Stimulated activated CD4-positive, alpha-beta T cell treated with anti-CD3 and anti-CD28 coated beads, Interleukin-1b, Interleukin-23, amount 100 ng/mL, for 48 hours (primary cell): ENCODE results near the gene MMP24.
A peak's percentile ranks its signal among the peaks of the same experiment; 100 is the strongest.

Experiments used
- DNase-seq: peaks from one replicate; pipeline ENCODE4 v3.0.0-alpha.2; 2020

The MMP24 gene

DNA sequence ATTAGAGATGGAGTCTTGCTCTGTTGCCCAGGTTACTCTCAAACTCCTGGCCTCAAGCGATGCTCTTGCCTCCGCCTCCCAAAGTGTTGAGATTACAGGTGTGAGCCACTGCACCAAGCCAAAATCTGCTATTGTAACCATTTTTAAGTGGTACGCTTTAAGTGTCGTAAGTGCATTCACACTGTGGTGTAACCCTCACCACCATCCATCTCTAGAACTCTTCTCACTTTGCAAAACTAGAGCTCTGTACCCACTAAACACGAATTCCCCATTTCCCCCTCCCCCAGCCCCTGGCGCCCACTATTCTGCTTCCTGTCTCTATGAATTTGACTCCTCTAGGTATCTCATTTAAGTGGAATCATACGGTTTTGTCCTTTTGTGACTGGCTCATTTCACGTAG lies 68.6 kb downstream of the MMP24 start:
- no peak for DNase-seq

DNA sequence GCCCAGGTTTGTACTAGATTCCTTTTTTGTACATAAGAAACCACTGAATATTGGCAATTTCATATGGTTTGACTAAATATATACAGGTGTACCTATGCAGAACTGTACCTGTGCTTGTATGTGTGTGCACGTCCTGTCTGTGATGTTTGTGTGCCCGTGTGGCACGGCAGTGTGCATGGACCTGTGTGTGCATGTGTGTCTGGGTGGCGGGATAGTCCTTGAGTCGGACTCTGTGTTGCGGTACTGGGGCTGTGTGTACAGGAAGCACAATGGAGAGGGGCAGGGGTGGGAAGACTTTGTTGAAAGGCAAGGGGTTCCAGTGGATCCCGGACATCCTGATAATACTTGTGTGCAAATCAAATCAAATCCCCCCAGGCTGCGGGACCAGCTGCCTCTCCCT lies 69.2 kb downstream of the MMP24 start:
- DNase-seq = no peak

DNA sequence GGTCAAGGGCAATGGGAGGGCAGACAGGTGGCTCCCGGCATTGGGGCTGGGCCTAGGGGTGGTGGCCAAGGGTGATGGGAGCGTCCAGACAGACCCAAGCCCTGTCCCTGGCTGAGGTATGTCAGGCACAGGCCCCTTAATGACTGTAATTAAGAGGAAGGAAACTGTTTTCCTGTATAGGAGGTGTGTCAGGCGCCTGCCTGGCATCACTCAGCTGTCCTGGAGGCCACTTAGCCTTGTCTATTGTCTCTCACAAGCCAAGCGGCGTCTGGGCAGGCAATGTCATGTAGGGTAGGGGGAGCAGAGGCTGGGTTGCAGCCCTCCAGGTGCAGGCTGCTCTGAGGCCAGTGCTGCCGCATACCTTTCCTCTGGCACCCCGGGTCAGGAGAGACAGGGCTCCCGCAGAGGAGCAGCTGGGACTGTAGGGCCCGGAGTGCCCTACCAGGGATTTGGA lies 69.6 kb downstream of the MMP24 start:
- no peak for DNase-seq

DNA sequence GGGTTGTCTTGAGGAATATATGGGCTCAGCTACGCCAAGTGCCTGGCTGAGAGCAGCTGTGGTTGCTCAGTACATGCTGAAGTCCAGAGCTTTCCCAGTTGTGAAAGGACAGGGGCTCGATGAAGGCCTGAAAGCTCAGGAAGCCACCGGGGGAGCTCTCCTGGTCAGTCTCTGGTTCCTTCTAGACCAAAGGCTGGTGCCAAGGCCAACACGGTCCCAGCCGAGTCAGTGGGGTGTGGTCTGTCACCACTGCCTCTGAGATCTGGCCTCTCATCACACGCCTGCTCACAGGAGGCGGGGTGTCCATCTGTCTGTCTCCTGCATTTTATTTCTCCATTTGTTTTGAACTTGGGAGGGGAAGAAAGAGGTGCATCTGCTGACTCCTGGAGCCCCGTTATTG lies 70.7 kb downstream of the MMP24 start:
- DNase-seq = no peak

DNA sequence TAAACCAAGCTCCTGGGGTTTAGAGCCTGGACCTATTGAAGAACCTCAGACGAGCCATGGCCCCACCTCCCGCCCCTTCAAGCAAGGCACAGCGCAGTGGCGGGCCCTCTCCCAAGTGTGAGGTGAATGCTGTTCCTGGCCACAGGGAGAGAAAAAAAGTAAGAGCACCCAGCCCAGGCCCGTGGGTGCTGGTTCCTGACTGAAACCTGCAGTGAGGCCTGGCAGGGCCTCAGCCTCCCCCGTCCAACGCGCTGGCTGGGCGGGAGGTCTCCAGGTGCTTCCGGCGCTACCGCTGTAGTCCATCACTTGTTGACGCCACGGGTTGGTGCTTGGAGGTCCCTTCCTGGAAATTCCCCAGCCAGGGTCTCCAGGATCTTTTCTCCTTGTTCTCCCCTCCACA lies 71.2 kb downstream of the MMP24 start:
- DNase-seq = no peak

DNA sequence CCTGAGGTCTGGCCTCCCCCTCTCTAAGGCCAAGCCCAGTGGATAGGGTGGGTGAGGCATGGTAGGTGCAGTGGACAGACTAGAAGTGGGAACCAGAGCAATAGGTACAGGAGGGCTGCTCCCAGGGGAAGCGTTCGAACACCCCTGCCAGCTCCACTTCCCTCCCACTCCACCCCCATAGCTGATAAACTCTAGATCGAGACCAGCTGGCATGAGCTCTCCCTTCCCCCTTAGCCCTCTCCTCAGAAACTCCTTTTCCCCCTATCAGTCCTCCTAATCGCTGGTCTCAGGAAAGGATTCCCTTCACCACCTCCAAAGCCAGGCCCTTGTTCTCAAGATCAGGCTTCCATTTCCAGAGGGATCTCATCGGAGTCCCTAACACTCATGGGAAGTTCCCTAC lies 71.8 kb downstream of the MMP24 start:
- DNase-seq = no peak

DNA sequence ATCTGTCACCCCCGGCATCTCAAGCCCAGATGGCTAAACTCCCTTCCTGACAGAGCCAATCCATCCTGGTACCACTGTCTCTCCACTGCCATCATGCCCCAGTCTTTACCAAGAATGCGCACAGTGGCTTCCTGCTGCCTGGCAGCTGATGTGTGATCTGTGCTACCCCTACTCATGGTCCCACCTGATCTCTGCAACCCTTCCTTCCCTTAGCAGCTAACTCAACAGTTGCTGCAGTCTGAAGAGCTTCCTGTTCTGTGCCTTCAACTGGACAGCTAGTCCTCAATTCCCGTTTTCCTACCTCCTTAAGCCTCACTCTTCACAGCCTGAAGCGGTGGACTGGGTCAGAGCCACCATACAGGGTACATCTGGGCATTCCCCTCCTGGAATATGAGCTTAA lies 73.3 kb downstream of the MMP24 start:
- no peak for DNase-seq

DNA sequence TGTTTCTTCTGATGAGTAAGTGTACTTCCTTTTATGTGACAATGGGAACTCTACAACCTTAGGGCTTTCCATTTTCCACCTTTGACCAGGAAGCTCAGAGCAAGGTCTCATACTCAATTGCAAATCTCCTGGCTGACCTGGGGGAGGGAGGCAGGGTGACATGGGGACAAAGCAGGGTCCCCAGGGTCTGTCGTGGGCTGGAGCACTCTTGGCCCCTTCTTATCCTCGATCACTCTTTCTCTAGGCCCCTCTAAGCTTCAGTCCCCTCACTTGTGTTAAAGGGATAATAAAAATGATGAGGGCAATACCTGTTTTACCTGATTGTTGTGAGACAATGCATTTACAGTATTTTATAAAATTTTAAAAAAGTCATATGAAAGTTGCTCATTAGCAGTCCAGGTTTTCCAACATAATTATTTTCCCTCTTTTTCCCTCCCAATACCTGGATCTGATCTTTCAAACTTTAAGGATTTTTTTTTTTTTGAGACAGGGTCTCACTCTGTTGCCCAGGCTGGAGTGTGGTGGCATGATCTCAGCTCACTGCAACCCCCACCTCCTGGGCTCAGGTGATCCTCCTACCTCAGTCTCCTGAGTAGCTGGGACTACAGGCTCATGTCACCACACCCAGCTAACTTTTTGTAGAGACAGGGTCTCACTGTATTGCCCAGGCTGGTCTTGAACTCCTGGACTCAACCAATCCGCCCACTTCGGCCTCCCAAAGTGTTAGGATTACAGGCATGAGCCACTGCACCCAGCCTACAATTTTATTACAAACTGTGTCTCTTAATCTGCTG lies 74.2 kb downstream of the MMP24 start:
- no peak for DNase-seq

DNA sequence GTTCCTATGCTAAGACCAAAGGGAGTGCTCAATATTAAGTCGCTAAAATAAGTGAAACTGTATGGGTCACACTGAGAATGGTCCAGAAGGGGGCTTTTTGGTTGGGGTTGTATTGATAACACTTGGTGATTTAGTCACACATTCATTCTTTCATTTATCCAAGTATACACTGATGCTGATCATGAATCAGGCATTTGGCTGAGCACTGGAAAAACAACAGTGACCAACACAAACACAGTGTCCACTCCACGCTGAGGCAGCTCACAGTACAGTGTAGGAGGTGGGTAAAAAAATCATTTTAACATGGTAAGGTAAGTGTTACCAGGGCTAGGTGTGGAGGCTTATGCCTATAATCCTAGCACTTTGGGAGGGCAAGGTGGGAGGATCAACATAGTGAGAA lies 74.9 kb downstream of the MMP24 start:
- no peak for DNase-seq

DNA sequence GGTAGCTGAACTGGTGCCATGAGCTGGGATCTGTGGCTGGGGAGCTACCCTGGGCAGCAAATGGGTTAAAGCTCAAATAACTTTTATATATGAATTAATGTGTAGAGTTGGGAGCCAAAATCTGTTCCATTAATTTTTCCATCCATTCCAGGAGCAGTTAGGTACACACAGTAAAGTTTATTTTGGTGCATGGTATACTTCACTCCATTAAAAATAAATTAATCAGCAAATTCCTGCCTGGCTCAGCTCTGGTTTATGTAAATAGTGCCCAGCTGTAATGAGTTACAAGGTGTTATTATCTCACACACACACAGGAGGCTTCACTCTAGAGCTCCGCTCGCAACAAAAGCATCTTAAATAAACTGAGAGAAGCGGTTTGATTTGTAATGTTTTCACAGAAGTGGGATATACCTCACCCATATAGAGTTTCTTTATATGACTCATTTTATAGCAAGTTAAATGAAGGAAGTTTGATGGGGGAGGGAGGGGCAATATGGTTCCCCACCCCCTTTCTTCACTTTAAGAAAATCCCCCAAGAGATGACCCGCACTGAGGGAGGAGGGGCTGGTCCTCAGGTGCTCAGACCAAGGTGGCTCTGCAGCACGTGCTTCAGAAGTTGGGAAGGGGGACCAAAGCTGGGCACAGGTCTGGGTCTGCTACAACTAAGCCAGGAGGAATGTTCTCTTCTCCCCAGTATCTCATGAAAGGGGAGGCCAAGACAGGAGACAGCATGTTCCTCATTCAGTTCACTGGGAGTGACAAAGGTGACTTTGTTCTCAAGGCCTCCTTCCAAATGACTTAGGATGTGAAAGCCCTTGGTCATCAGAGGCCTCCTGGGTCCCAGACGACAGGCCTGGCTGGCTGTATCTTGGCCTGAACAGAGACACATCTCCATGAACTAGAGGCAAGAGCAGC lies 76.2 kb downstream of the MMP24 start:
- DNase-seq = no peak

DNA sequence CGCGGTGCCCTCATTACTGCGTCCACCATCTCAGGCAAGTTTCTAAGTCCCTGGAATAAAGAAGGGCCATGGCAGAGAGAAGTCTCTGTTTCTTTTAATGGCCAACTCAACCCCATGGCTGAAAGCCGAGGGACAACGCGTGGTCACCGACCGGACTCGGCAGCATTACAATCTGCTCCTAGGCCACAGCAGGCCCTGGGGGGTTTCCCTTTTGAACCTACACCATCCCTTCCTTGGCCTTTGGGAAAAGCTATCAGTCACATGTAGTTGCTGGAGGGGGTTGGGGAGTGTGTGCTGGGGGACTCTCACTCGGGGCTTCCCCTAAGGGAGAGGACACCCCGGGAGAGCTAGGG lies 76.9 kb downstream of the MMP24 start:
- no peak for DNase-seq

DNA sequence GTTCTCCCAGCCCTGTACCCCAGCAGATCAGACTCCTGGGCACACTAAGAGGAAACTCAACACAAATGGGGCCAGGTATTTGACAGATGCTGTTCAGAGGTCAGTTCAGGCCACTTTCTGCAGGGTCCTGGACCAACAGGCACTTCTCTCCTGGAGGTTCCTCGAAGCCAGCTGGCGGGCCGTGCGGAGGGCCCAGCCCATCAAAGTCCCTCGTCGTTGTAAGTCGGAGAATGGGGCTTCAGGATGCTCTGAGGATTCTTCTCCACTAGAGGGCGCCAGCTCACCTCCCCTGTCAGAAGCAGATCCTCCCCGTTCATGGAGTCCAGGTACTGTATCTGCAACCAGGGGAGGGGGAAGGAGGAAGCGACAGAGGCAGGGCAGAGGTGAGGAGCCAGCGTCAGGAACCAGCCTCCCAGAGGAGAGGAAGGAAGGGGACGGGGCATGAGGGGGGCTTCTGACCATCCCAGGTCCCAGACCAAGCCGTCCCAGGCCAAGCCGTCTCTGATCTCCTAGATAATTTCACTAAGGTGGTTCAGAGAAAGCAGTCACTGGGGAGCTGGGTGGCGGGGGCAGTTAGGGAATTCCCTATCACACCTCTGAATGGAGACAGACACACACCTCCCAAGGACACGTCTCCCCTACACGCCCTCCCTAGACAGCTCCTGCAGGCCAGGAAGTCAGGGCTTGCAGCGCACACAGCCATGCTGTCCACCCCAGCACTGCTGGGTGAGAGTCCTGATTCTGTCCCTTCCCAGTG lies 77.4 kb downstream of the MMP24 start:
- DNase-seq = peak; percentile 88

DNA sequence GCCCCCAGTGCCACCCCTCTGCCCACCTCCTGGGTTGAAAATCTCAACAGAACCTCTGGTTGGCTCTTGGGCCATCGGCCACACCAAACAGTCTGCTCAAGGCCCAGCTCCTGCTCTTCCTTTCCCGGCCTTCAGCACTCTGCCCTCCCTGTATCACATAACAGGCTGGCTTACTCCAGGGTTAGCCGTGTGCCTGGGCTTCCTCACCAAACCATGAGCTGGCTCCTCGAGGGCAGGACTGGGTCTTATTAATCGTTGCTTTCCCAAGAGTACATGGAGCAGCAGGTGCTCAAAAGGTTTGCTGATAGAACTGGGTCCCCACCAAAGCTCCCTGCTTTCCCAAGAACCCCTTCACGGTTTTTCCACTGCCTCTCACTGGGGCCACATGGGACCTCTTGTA lies 78.5 kb downstream of the MMP24 start:
- DNase-seq = no peak

DNA sequence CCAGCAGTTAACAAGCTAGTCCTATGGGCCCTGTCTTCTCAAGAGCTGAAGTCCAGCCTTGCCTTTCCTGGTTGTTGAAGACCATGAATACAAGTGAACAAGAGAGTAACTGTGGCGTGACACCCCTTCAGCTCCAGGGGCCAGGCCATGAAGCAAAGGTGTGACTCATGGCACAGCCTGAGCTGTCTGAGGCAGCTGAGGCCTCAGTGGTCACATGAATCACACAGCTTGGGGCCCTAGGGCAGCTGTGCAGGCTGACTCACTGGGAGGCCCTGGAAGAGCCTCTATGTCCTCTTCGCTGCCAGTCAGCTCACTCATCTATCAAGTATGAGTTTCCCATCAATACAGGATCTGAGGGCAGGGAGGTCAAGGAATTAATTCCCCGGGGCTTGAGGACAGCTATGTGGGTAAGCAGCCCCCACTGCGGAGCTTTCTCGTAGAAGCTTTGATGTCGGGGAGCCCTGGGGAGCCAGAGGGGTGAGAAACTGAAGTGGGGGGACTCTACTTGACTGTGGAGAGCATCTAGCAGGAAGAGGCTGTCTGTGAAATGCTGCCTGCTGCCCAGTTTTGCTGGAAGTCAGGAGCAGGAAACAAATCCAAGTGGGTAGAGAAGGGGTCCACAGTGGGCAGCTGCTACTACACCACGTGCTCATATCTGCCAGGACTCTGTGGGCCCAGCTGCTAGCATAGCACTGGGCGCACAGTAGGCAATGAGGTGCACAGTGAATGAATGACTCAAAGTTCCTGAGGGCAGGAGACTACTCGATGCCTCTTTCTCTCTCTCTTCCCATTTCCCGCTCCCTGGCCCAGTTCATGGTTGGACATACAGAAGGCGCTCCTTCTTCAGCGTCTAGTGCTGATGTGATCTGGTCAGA lies 79.4 kb downstream of the MMP24 start:
- peak; percentile 95 for DNase-seq

DNA sequence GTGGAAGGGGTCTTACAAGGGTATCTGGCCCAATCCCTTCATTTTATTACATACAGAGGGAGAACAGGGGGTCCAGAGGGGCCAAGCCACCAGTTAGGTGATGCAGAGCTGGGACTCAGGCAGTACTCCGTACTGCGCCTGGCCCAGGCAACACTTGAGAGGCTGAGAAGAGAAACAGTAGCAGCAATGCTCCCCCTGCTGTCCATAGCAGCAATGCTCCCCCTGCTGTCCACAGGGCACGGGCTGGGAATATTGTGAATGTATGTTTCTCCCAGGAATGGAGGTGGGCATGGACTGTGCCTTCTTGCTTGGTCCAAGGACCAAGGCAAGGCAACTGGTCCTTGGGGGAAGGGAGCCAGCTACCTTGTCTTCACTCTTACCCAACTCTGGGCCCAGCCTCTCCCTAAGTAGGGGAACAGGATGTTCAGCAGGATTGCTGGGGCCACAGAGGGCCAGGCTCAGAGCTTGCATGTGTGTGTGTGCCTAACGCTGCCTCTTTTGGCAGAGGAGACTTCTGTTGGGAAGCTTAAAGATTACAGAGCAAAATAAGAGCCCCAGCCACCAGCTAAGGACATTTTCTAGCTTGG lies 80.5 kb downstream of the MMP24 start:
- DNase-seq = peak; percentile 42

DNA sequence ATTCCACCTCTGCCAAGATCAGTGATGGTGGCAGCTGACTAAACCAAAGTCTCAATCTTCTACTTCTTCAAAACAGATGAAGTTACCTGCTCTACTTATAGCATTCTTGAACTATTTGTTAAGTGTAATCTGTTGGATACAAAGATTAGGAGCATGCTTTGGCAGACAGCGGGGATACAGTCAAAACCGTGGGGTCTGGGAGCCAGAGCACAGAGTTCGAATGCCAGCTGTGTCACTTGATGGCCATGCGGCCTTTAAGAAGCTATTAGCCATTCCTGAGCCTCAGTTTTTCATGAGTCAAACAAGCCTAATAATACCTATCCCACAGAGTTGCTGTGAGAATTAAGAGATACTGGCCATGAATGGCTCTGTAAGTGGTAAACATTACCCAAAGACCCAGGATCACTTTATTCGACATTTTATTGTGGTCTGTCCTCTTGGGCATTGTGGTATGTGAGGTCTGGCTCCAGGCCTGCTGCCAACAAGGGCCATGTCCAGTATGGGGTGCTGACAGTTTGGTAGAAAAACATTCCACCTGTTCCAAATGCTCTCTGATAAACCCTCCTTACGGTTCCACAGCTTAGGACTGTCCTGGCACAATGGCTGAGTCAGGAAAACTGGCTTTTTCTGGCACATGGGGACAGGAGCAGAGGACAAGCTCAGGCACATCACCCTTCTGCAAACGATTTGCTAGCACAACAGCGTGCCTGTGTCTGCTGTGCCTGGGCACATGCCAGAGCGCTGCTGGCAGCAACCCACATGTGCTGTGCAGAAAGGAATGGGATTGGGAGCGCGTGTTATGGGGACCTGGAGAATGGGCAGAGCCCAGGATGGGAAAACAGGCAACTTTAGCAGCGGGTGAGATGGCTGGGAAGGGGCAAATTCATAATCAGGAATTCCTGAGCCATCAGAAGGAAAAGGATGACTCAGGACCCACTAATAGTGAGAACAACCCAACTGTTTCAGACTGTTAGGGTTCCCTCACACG lies 81.5 kb downstream of the MMP24 start:
- no peak for DNase-seq

DNA sequence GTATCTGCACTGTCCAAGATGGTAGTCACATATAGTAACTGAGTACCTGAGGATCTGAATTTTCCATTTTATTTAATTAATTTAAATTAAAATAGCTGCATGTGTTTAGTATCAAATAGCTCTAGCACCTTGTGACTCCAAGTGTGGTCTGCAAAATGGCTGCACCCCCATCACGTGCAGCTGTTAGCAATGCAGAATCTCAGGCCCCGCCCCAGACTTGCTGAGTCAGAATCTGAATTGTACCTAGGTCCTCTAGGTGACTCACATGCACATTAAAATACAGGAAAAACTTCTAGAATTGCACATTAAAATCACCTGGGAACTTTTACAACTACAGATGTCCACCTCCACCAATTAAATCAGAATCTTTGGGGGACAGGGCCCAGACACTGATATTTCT lies 84.9 kb downstream of the MMP24 start:
- DNase-seq = peak; percentile 84

DNA sequence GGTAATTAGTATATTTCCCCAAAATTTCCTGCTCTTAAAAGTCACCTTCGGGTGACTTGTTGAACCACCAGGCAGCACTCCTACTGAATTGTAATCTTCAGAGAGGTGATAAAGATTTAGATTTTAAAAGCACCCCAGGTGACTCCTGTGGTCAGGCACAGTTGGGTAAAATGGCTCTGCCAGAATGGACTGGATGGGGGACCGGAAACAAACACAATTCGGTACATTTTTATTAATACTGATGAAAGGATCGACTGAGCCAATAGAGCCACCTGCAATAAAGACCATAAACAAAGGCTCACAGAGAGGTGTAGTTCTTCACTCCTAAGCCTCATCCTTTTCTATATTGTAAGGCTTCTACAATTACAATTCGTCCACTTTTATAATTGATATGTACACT lies 85.3 kb downstream of the MMP24 start:
- DNase-seq = no peak

DNA sequence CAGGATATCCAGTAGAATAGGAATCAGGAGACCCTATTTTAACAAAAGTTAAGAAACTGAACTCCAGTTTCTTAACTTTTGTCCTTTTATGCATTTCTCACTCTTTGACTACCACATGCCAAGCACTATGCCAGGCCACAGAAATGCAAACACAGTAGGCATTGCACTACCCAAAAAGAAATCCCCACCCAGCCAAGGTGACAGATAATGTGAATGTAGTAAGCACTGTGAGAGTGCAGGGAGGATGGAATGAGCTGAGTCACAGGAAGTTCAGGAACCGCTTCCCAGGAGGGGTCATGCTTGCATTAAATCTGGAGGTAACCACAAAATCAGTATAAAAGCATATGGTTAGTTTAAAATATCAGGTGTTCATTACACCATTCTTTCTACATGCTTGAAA lies 85.8 kb downstream of the MMP24 start:
- peak; percentile 40 for DNase-seq

DNA sequence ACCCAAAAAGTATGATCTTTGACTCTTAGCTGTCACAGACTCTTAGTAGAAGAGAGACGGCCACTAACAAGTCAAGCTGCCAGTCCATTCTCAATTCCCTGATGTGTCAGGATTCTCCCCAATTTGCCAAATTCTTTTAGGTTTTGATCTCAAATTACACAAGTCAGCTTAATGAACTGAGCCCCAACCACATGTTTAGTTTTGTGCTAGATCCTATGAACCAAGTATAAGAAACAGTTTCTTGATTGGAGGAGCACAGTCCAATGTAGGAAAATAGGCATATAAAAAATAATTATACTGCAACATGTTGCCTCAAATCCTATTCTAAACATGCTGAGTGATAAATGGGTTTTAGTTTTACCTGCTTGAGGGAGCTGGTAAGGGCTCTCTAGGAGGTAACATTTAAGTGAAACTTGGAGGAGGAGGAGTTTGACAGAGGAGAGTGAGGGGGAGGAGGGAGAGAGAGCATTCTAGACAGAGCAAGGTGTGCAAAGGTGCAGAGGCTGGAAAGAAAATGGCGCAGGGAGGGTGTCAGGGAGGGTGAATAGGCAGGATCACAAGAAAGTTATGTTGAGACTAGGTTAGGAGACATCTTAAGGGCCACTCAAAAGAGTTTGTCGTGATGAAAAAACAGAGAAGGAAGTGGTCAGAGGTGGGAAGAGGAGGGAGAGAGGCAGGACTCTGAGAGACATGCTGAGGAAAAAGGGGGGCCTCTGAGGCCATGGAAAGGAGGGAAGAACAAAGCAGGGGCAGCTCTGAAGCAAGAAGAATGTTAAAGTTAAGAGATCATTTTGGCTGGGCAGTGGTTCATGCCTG lies 88.5 kb downstream of the MMP24 start:
- no peak for DNase-seq
